Coronary artery (tissue), 2 donors: ENCODE measurements around the gene PLXNA1.

Experiments used
- DNase-seq: peaks from one replicate; pipeline ENCODE4 v3.0.0-alpha.2; 2017; ENCODE audit warnings: low spot score
- H3K27ac ChIP-seq, 2 donors: fragments of 200-600 bp; sonication (generic); one replicate each; pipeline ENCODE4 v1.5.1; 2016 to 2019
- H3K4me3 ChIP-seq: fragments of 200-600 bp; sonication (generic); 2 replicates; pipeline ENCODE4 v1.5.1; 2016; ENCODE audit warnings: mild to moderate bottlenecking, moderate library complexity
- CTCF ChIP-seq: fragments of 200-600 bp; sonication (generic); IDR thresholded peaks from one replicate; pipeline ENCODE4 v1.5.1; 2019; ENCODE audit warnings: antibody characterized with exemption

PLXNA1 gene

GRCh38 chr3:127001486-127002194 is 18.7 kb downstream of the PLXNA1 start:
- no peak for TF ChIP-seq CTCF

GRCh38 chr3:127002195-127003174 is 19.6 kb downstream of the PLXNA1 start:
- peak overlapping the region; percentile 59 for H3K4me3 ChIP-seq
- H3K27ac ChIP-seq: peak overlapping the region; percentile 68 to 90
- no peak for TF ChIP-seq CTCF
- peak; percentile 94 for DNase-seq

More at GRCh38 chr3:127001486-127002194, 18.7 kb downstream of the PLXNA1 start:
- H3K27ac ChIP-seq: peak overlapping the region; percentile 68 to 90
- DNase-seq: no peak
- H3K4me3 ChIP-seq: peak overlapping the region; percentile 59

GRCh38 chr3:127003175-127003555 is 20.2 kb downstream of the PLXNA1 start:
- DNase-seq: no peak
- Histone ChIP-seq H3K4me3 (no peak overlapping the region), H3K27ac (peak overlapping the region in 1 of 2 donors; percentile 90)
- TF ChIP-seq CTCF: no peak

- no peak for DNase-seq
- Histone ChIP-seq H3K27ac (peak overlapping the region in 1 of 2 donors; percentile 90), H3K4me3 (no peak overlapping the region)
- no peak for TF ChIP-seq CTCF
Observed at GRCh38 chr3:127003601-127004280, 20.8 kb downstream of the PLXNA1 start.

GRCh38 chr3:127004641-127005397 is 21.9 kb downstream of the PLXNA1 start:
- DNase-seq: no peak
- Histone ChIP-seq H3K27ac (no peak overlapping the region), H3K4me3 (no peak overlapping the region)
- no peak for TF ChIP-seq CTCF

GRCh38 chr3:127005864-127006500 is 23.1 kb downstream of the PLXNA1 start:
- H3K27ac ChIP-seq: no peak overlapping the region
- no peak overlapping the region for H3K4me3 ChIP-seq
- DNase-seq: no peak
- no peak for TF ChIP-seq CTCF
